H9 (cell line): ENCODE measurements around the gene MAPK12. TPM values are rescaled to one million over a fixed set of nuclear protein-coding genes. Genes with fewer than 3 reads are reported as not detected.

ENCODE experiments used
- DNase-seq: peaks from one replicate; pipeline ENCODE4 v3.0.0-alpha.2; 2017
- H2AFZ ChIP-seq: one replicate; pipeline ENCODE4 v1.6.1; 2013; ENCODE audit warnings: mild to moderate bottlenecking, low read length, control low read depth, moderate library complexity
- H2AK5ac ChIP-seq: 2 replicates; pipeline ENCODE4 v1.6.1; 2013; ENCODE audit warnings: low read length, control low read depth, mixed read lengths; ENCODE audit not compliant: insufficient read length
- H2BK120ac ChIP-seq: one replicate; pipeline ENCODE4 v1.6.1; 2013; ENCODE audit warnings: low read depth, mild to moderate bottlenecking, low read length, control low read depth, inconsistent platforms; ENCODE audit not compliant: poor library complexity, severe bottlenecking
- H2BK12ac ChIP-seq: 2 replicates; pipeline ENCODE4 v1.6.1; 2013; ENCODE audit warnings: low read length, control low read depth, mixed read lengths, low read depth; ENCODE audit not compliant: insufficient read length
- H2BK15ac ChIP-seq: 2 replicates; pipeline ENCODE4 v1.6.1; 2013; ENCODE audit warnings: low read depth, low read length, control low read depth
- H2BK20ac ChIP-seq: one replicate; pipeline ENCODE4 v1.6.1; 2013; ENCODE audit warnings: low read depth, mild to moderate bottlenecking, low read length, control low read depth, inconsistent platforms; ENCODE audit not compliant: poor library complexity, severe bottlenecking
- H2BK5ac ChIP-seq: 2 replicates; pipeline ENCODE4 v1.6.1; 2013; ENCODE audit warnings: low read length, control low read depth, mixed read lengths; ENCODE audit not compliant: insufficient read length
- H3K14ac ChIP-seq: 2 replicates; pipeline ENCODE4 v1.6.1; 2013; ENCODE audit warnings: low read length, control low read depth; ENCODE audit not compliant: insufficient read depth
- H3K18ac ChIP-seq: 2 replicates; pipeline ENCODE4 v1.6.1; 2013; ENCODE audit warnings: low read depth, mild to moderate bottlenecking, mixed read lengths, low read length, control low read depth; ENCODE audit not compliant: insufficient read length
- H3K23ac ChIP-seq: 2 replicates; pipeline ENCODE4 v1.6.1; 2013; ENCODE audit warnings: low read length, control low read depth, mixed read lengths, low read depth; ENCODE audit not compliant: insufficient read length
- H3K23me2 ChIP-seq: 2 replicates; pipeline ENCODE4 v1.6.1; 2013; ENCODE audit warnings: low read depth, mild to moderate bottlenecking, mixed read lengths, low read length, control low read depth; ENCODE audit not compliant: insufficient read length, poor library complexity, severe bottlenecking
- H3K27ac ChIP-seq: 2 replicates; pipeline ENCODE4 v1.5.1; 2013; ENCODE audit warnings: low read length, control low read depth, mixed read lengths, low read depth; ENCODE audit not compliant: insufficient read length
- H3K27me3 ChIP-seq: 2 replicates; pipeline ENCODE4 v1.6.1; 2013; ENCODE audit warnings: low read length, control low read depth, inconsistent platforms; ENCODE audit not compliant: insufficient read depth
- H3K4ac ChIP-seq: 2 replicates; pipeline ENCODE4 v1.6.1; 2013; ENCODE audit warnings: low read depth, mild to moderate bottlenecking, control low read depth, inconsistent platforms, low read length, moderate library complexity
- H3K4me1 ChIP-seq: 2 replicates; pipeline ENCODE4 v1.6.1; 2013; ENCODE audit warnings: low read length, control low read depth, inconsistent platforms; ENCODE audit not compliant: insufficient read depth
- H3K4me2 ChIP-seq: 2 replicates; pipeline ENCODE4 v1.6.1; 2013; ENCODE audit warnings: low read length, control low read depth, mixed read lengths; ENCODE audit not compliant: insufficient read length, insufficient read depth
- H3K56ac ChIP-seq: 2 replicates; pipeline ENCODE4 v1.6.1; 2013; ENCODE audit warnings: low read depth, mild to moderate bottlenecking, mixed read lengths, low read length, control low read depth; ENCODE audit not compliant: insufficient read length
- H3K79me1 ChIP-seq: 2 replicates; pipeline ENCODE4 v1.6.1; 2013; ENCODE audit warnings: low read depth, mild to moderate bottlenecking, moderate library complexity, low read length, control low read depth, inconsistent platforms; ENCODE audit not compliant: insufficient read depth, poor library complexity, severe bottlenecking
- H3K79me2 ChIP-seq: 2 replicates; pipeline ENCODE4 v1.6.1; 2013; ENCODE audit warnings: low read length, control low read depth, inconsistent platforms; ENCODE audit not compliant: insufficient read depth
- H3K9ac ChIP-seq: 2 replicates; pipeline ENCODE4 v1.6.1; 2013; ENCODE audit warnings: low read length, control low read depth, mixed read lengths; ENCODE audit not compliant: insufficient read length; ENCODE audit errors: extremely low read depth
- H3K9me3 ChIP-seq: one replicate; pipeline ENCODE4 v1.6.1; 2013; ENCODE audit warnings: low read depth, low read length, inconsistent platforms; ENCODE audit not compliant: control insufficient read depth
- H3T11ph ChIP-seq: one replicate; pipeline ENCODE4 v1.6.1; 2013; ENCODE audit warnings: mild to moderate bottlenecking, low read length, control low read depth, inconsistent platforms
- H4K20me1 ChIP-seq: one replicate; pipeline ENCODE4 v1.6.1; 2013; ENCODE audit not compliant: control insufficient read depth, insufficient read length, insufficient read depth
- H4K5ac ChIP-seq: 2 replicates; pipeline ENCODE4 v1.6.1; 2013; ENCODE audit warnings: low read depth, mild to moderate bottlenecking, mixed read lengths, low read length, control low read depth; ENCODE audit not compliant: insufficient read length
- H4K8ac ChIP-seq: replicated peaks from 2 replicates; pipeline ENCODE4 v1.6.1; 2013; ENCODE audit warnings: low read length, control low read depth, mixed read lengths, low read depth; ENCODE audit not compliant: insufficient read length
- H4K91ac ChIP-seq: 2 replicates; pipeline ENCODE4 v1.6.1; 2013; ENCODE audit warnings: low read depth, mild to moderate bottlenecking, moderate library complexity, mixed read lengths, low read length, control low read depth; ENCODE audit not compliant: insufficient read length
- H3K27ac Mint-ChIP-seq, 3 experiments: 2 replicates in 2 of 3; 3 replicates in 1 of 3; pipeline ENCODE4 v1.8.0; 2020 to 2021; ENCODE audit warnings: mixed read lengths in 3 of 3, mild to moderate bottlenecking in 1 of 3, moderate library complexity in 1 of 3
- H3K27me3 Mint-ChIP-seq: 2 replicates; pipeline ENCODE4 v1.8.0; 2021; ENCODE audit warnings: low read depth, mild to moderate bottlenecking, moderate library complexity, mixed read lengths
- H3K36me3 Mint-ChIP-seq, 3 experiments: 2 replicates in 2 of 3; 3 replicates in 1 of 3; pipeline ENCODE4 v1.8.0; 2020 to 2021; ENCODE audit warnings: low read depth in 3 of 3, mixed read lengths in 3 of 3; ENCODE audit not compliant: insufficient read depth in 1 of 3
- H3K4me1 Mint-ChIP-seq, 2 experiments: 2 replicates each; pipeline ENCODE4 v1.8.0; 2020; ENCODE audit warnings: mixed read lengths in 2 of 2
- H3K4me3 Mint-ChIP-seq, 2 experiments: 2 replicates in 1 of 2; 3 replicates in 1 of 2; pipeline ENCODE4 v1.8.0; 2020 to 2021; ENCODE audit warnings: mild to moderate bottlenecking in 2 of 2, mixed read lengths in 2 of 2, moderate library complexity in 1 of 2
- H3K9me3 Mint-ChIP-seq, 2 experiments: 2 replicates in 1 of 2; 3 replicates in 1 of 2; pipeline ENCODE4 v1.8.0; 2020; ENCODE audit warnings: mild to moderate bottlenecking in 2 of 2, mixed read lengths in 2 of 2, moderate library complexity in 1 of 2
- WGBS: extraction: QIAGEN DNeasy Blood & Tissue Kit; methylation state at CpG from one replicate; pipeline ENCODE4 v1.1.7; 2013; ENCODE audit warnings: missing lambda C conversion rate, low lambda C conversion rate, mixed read lengths; ENCODE audit not compliant: insufficient read length; ENCODE audit errors: extremely low coverage; 5-methylcytosine and 5-hydroxymethylcytosine counted together
- total RNA-seq: library from RNA; stranded (reverse); gene quantifications from 2 replicates; pipeline ENCODE4 v1.2.1, GENCODE V29; 2021
- TF ChIP-seq, protein P1 (sequence below): fragments of 200-600 bp; sonication (generic); conservative IDR thresholded peaks from 3 replicates; pipeline ENCODE4 v1.8.0; 2021; ENCODE audit warnings: antibody characterized with exemption, mild to moderate bottlenecking

The MAPK12 gene
- total RNA-seq, 1 experiment from 2014 or later = 31.3 TPM

DNA sequence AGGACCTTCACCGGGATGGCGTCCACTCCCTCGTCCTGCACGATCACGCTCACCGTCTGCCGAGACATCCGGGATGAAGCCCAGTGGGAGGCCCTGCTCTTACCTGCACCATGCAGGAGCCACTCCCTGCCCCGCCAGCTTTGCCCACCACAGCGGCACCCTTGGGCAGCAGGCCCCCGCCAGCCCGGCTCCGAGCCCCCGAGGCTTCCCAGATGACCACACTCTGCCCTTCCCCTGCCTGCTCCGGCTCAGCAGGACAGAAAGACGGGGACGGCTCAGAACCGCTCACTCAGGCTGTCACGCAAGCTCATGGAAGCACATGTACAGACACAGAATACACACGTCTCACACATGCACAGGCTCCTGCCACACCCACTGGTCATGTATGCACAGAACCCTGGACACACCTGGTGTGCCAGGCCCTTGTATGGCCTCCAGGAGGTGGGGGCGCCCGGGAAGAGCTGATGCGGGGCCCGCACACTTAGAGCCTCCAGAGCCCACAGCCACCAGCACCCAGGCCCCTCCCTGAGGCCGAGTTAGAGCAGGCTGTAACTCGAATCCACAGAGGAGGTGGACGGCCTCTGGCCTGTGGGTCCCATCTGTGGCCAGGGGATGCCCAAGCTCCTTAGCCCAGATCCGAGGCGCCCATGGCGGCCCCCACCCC is 17.6 kb upstream of the MAPK12 start:
- H3K27ac ChIP-seq = no peak overlapping the region
- no peak overlapping the region for H2AFZ ChIP-seq
- no peak overlapping the region for H3K18ac ChIP-seq
- H4K8ac ChIP-seq = no peak overlapping the region
- peaks cover 0 to 3% of the 10 kb centered on the region in 2 experiments; a peak in 1 of 4 replicates for H3K4me1 Mint-ChIP-seq
- H3K4ac ChIP-seq = no peak overlapping the region
- no peak overlapping the region for H3K23ac ChIP-seq
- H3K27ac Mint-ChIP-seq = no peak overlapping the region
- H2BK5ac ChIP-seq = no peak overlapping the region
- no peak overlapping the region for H3T11ph ChIP-seq
- no peak overlapping the region for H4K91ac ChIP-seq
- no peaks in the 10 kb centered on the region for H3K79me2 ChIP-seq
- no peak for DNase-seq
- no peak overlapping the region for H4K5ac ChIP-seq
- H2BK120ac ChIP-seq = no peak overlapping the region
- no peaks in the 10 kb centered on the region for H3K9me3 ChIP-seq
- no peak overlapping the region for H2BK20ac ChIP-seq
- H3K4me3 Mint-ChIP-seq = no peak overlapping the region
- peaks cover under 1% of the 10 kb centered on the region; the same call in 1 of the 2 replicates for H3K27me3 Mint-ChIP-seq
- H2AK5ac ChIP-seq = no peak overlapping the region
- no peak overlapping the region for H3K56ac ChIP-seq
- no peaks in the 10 kb centered on the region for H3K79me1 ChIP-seq
- H3K4me1 ChIP-seq = no peaks in the 10 kb centered on the region
- H3K9ac ChIP-seq = no peak overlapping the region
- H2BK12ac ChIP-seq = no peak overlapping the region
- H2BK15ac ChIP-seq = no peak overlapping the region
- peaks cover 8 to 13% of the 10 kb centered on the region in 2 experiments for H3K9me3 Mint-ChIP-seq
- no CpG with 5 or more reads among the region's 30 CpGs for WGBS
- H3K27me3 ChIP-seq = no peaks in the 10 kb centered on the region
- H3K36me3 Mint-ChIP-seq = peaks cover 41 to 69% (median 66%) of the 10 kb centered on the region in 3 experiments
- no peak overlapping the region for H3K4me2 ChIP-seq
- H4K20me1 ChIP-seq = no peaks in the 10 kb centered on the region
- peaks cover 3% of the 10 kb centered on the region for H3K23me2 ChIP-seq
- no peak overlapping the region for H3K14ac ChIP-seq
- TF ChIP-seq, protein P1, sequence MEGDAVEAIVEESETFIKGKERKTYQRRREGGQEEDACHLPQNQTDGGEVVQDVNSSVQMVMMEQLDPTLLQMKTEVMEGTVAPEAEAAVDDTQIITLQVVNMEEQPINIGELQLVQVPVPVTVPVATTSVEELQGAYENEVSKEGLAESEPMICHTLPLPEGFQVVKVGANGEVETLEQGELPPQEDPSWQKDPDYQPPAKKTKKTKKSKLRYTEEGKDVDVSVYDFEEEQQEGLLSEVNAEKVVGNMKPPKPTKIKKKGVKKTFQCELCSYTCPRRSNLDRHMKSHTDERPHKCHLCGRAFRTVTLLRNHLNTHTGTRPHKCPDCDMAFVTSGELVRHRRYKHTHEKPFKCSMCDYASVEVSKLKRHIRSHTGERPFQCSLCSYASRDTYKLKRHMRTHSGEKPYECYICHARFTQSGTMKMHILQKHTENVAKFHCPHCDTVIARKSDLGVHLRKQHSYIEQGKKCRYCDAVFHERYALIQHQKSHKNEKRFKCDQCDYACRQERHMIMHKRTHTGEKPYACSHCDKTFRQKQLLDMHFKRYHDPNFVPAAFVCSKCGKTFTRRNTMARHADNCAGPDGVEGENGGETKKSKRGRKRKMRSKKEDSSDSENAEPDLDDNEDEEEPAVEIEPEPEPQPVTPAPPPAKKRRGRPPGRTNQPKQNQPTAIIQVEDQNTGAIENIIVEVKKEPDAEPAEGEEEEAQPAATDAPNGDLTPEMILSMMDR = no peak
